Fibroblast of lung (primary cell): ENCODE data around the gene DMP1.

Source experiments
- EZH2 ChIP-seq: IDR thresholded peaks from 2 replicates; pipeline ENCODE4 v1.5.1; 2012; ENCODE audit warnings: low read length, control low read depth, mild to moderate bottlenecking; ENCODE audit errors: missing control alignments
- TF ChIP-seq, protein P1 (sequence below), 2 donors: IDR thresholded peaks in 1 of 2; conservative IDR thresholded peaks in 1 of 2; 1 replicate in 1 of 2; 2 replicates in 1 of 2; pipeline ENCODE4 v1.5.1; 2011 to 2012; ENCODE audit warnings: low read length in 2 of 2, control low read depth in 1 of 2, inconsistent platforms in 1 of 2, low read depth in 1 of 2, mild to moderate bottlenecking in 1 of 2

GRCh38 chr4:87644286-87644685 is 5.8 kb upstream of the DMP1 start:
- TF ChIP-seq, protein P1, sequence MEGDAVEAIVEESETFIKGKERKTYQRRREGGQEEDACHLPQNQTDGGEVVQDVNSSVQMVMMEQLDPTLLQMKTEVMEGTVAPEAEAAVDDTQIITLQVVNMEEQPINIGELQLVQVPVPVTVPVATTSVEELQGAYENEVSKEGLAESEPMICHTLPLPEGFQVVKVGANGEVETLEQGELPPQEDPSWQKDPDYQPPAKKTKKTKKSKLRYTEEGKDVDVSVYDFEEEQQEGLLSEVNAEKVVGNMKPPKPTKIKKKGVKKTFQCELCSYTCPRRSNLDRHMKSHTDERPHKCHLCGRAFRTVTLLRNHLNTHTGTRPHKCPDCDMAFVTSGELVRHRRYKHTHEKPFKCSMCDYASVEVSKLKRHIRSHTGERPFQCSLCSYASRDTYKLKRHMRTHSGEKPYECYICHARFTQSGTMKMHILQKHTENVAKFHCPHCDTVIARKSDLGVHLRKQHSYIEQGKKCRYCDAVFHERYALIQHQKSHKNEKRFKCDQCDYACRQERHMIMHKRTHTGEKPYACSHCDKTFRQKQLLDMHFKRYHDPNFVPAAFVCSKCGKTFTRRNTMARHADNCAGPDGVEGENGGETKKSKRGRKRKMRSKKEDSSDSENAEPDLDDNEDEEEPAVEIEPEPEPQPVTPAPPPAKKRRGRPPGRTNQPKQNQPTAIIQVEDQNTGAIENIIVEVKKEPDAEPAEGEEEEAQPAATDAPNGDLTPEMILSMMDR (conservative IDR thresholded peaks at IDR 0.05 in 1 of 2, IDR thresholded peaks at IDR 0.05 in 1 of 2; ENCODE audit: low read depth in 1 of 2, low read length in 2 of 2), result peak in 1 of 2 donors; percentile 19
- TF ChIP-seq EZH2, result no peak
